GM12891 (cell line): ENCODE results near the gene DIDO1.

Experiments used
- POLR2A ChIP-seq: IDR thresholded peaks from 2 replicates; pipeline ENCODE4 v1.6.1; 2011; ENCODE audit warnings: low read depth, low read length, control low read depth
- POU2F2 ChIP-seq: IDR thresholded peaks from 2 replicates; pipeline ENCODE4 v1.6.1; 2011; ENCODE audit warnings: low read depth, mild to moderate bottlenecking, control low read depth, low read length, moderate library complexity

GRCh38 chr20:62861726-62862336 lies 64.5 kb downstream of the DIDO1 start, which contains the start of gene TCFL5:
- TF ChIP-seq POLR2A (no peak), POU2F2 (no peak)
